Measurements from ENCODE around the gene COL4A4.

The COL4A4 gene

GRCh38 chr2:226978300-226978699 is 185.7 kb downstream of the COL4A4 start:
- DNase-seq = no peak

DNA sequence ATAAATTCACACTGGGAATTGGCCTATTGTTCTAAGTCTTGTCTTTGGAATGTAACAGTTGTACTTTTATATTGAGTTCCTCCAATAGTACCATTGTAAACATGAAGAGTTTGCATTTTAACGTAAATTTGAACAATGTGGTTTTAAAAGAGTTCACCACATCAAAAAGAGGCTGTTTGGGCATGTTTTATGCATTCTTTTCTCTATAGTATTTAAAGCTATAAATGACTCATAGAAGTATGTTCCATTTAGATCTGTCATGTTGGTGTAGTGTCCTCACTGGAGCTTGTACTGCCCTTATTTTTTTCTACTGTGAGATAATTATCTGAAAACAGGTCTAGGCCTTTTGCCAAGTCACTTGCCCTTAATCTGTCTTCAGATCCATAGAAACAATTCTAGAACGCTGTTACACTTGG is 186.2 kb downstream of the COL4A4 start:
- no peak for DNase-seq

DNA sequence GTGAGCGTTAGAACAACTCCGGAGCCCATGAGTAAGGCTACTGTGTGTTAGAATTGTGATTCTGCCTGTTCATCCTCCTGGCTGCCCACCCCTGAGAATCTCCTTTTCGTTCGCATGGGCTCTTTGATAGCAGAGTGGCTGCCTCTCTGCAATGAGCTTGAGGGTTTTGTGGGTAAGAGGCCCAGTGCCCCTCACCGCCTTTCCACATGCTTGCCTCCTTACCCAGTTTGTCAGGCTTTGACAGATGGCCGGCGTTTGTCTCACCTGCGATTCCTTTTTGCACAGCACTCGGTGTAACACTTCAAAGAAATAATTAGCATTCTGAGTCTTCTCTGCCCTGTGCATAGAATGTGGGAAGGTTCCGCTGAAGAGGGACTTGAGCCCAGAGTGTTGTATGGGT is 190.2 kb downstream of the COL4A4 start:
- DNase-seq = no peak

DNA sequence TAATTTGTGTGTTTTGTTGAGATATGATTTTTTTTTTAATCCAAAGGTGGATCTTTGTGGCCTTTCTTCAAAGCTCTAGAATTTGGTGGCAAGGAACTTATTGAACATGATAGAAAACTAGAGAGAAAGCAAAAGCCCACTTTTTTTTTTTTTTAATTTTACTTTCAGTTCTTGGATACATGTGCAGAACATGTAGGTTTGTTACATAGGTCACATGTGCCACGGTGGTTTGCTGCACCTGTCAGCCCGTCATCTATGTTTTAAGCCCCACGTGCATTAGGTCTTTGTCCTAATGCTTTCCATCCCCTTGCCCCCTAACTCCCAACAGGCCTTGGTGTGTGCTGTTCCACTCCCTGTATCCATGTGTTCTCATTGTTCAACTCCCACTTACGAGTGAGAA is 192.2 kb downstream of the COL4A4 start:
- no peak for DNase-seq

- DNase-seq = no peak
Observed at GRCh38 chr2:226971084-226971483, 192.9 kb downstream of the COL4A4 start.

- no peak for DNase-seq
Observed at GRCh38 chr2:226970362-226970761, 193.6 kb downstream of the COL4A4 start.

DNA sequence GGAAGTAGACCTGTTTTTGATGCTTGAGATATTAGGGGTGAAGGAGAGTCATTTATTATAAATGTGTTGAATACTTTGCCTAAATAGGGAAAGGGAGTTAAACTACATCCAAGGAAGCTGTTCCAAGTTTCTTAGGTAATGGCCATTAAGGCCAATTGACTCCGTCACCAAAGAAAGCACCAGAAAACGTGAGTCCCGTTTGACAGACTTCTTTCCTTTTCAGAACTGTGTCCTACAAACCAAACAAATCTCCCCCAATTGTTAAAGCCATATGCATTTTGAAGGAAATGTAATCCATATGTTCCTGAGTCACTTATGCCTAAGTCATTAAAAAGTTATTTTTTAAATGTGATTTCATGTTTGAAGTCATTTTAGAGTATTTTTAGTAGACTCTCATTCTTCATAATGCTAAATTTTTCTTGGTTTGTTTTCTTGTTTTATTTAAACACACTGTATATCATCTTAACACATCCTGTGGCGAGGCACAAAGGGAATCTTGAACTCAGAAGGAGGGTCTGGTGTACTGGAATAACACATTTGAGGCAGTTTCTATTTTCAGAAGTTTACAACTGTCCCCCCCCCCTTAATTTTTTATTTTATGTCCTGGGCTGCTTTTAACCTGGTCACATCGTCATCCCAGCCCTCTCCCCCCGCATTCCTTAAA is 194.5 kb downstream of the COL4A4 start:
- no peak for DNase-seq

GRCh38 chr2:226965376-226965775 is 198.6 kb downstream of the COL4A4 start:
- DNase-seq = no peak

- DNase-seq = no peak
Observed at GRCh38 chr2:226963528-226963927, 200.5 kb downstream of the COL4A4 start.

- DNase-seq = no peak
Observed at GRCh38 chr2:226962176-226962773, 201.7 kb downstream of the COL4A4 start.

DNA sequence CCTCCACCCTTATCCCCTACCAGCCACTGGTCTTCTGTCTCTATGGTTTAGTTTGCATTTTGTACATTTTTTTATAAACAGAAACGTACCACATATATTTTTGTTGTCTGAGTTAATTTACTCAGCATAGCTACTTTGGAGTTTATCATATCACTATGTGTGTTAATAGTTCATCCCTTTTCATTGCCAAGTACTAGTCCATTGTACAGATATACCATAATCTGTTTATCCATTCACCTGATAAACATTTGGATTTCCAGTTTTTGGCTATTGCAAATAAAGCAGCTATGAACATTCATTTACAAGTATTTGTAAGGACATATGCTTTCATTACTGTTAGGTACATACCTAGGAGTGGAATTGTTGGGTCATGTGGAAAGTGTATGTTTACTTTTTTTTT is 204.6 kb downstream of the COL4A4 start:
- no peak for DNase-seq

- DNase-seq = no peak
Observed at GRCh38 chr2:226956659-226957058, 207.3 kb downstream of the COL4A4 start.

DNA sequence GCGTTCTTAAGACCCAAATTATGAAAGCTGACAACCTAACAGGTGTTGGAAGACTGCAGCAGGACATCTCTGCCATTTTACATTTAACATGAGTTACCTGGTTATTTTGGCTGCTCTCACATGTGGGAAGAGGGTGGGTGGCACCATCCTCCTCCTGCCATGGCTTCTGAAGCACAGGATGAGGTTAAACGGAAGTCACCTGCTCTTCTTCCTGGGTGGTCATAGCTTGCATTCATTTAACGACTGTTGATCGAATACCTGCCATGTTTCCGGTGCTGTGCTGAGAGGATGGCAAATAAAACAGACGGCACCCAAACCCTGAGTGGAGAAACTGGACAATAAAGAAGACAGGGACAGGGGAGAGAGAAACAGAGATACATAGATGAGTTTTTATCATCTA is 210.2 kb downstream of the COL4A4 start:
- no peak for DNase-seq

- no peak for DNase-seq
Observed at GRCh38 chr2:226953206-226953605, 210.8 kb downstream of the COL4A4 start.

Measured in CD4-positive, alpha-beta T cell treated with Interleukin-17A for 4 hours (primary cell).